ENCODE results near the gene CELF1.

Gene CELF1

GRCh38 chr11:47443028-47443700, 109.8 kb downstream of the CELF1 start:
- DNase-seq: no peak

GRCh38 chr11:47442514-47442913, 110.4 kb downstream of the CELF1 start:
- no peak for DNase-seq

- DNase-seq: no peak
Measured at GRCh38 chr11:47441421-47441820, 111.5 kb downstream of the CELF1 start.

- no peak for DNase-seq
Measured at GRCh38 chr11:47440054-47440476, 112.9 kb downstream of the CELF1 start.

GRCh38 chr11:47438721-47439120, 114.2 kb downstream of the CELF1 start:
- DNase-seq: no peak

- no peak for DNase-seq
Measured at GRCh38 chr11:47437746-47438418, 115.0 kb downstream of the CELF1 start.

- no peak for DNase-seq
Measured at GRCh38 chr11:47437218-47437745, 115.7 kb downstream of the CELF1 start.

GRCh38 chr11:47436726-47437125, 116.2 kb downstream of the CELF1 start:
- no peak for DNase-seq

GRCh38 chr11:47435687-47436086, 117.2 kb downstream of the CELF1 start:
- DNase-seq: no peak

GRCh38 chr11:47434011-47434786, 118.7 kb downstream of the CELF1 start:
- DNase-seq: no peak

GRCh38 chr11:47433157-47433556, 119.8 kb downstream of the CELF1 start:
- DNase-seq: no peak

GRCh38 chr11:47431356-47432083, 121.4 kb downstream of the CELF1 start:
- DNase-seq: no peak

- no peak for DNase-seq
Measured at GRCh38 chr11:47430524-47430923, 122.4 kb downstream of the CELF1 start.

- DNase-seq: peak; percentile 97 to 99
Measured at GRCh38 chr11:47426062-47426956, 126.6 kb downstream of the CELF1 start, which contains the start of gene PSMC3. Gene PSMC3 (minus strand): TSS chr11:47426439. CDS start chr11:47426279, 160 bp downstream.

GRCh38 chr11:47425611-47426010, 127.3 kb downstream of the CELF1 start:
- no peak for DNase-seq

- DNase-seq: no peak
Measured at GRCh38 chr11:47418454-47419259, 134.3 kb downstream of the CELF1 start.

GRCh38 chr11:47417712-47418111, 135.2 kb downstream of the CELF1 start:
- DNase-seq: no peak

GRCh38 chr11:47415949-47416472, 136.9 kb downstream of the CELF1 start:
- no peak for DNase-seq
